Inflammatory macrophage (primary cell): Measurements from ENCODE around the gene RPS21.

Source experiments
- DNase-seq, 2 donors: peaks; one replicate each; pipeline ENCODE4 v3.0.0-alpha.2; 2020 to 2022

Gene RPS21

GRCh38 chr20:62354031-62354808 is 32.7 kb upstream of the RPS21 start:
- DNase-seq, result no peak

- no peak for DNase-seq
Observed at GRCh38 chr20:62354811-62355341, 32.0 kb upstream of the RPS21 start.

GRCh38 chr20:62355516-62355877 is 31.4 kb upstream of the RPS21 start:
- DNase-seq, result no peak

- no peak for DNase-seq
Observed at GRCh38 chr20:62355878-62356588, 30.9 kb upstream of the RPS21 start.

- DNase-seq, result no peak
Observed at GRCh38 chr20:62356589-62357186, 30.2 kb upstream of the RPS21 start.

GRCh38 chr20:62357187-62357667 is 29.7 kb upstream of the RPS21 start:
- DNase-seq, result no peak

GRCh38 chr20:62357681-62358080 is 29.2 kb upstream of the RPS21 start:
- no peak for DNase-seq

GRCh38 chr20:62358171-62359042 is 28.5 kb upstream of the RPS21 start:
- DNase-seq, result no peak

GRCh38 chr20:62359043-62359490 is 27.8 kb upstream of the RPS21 start:
- no peak for DNase-seq

- no peak for DNase-seq
Observed at GRCh38 chr20:62359491-62360121, 27.3 kb upstream of the RPS21 start.

- DNase-seq, result no peak
Observed at GRCh38 chr20:62360854-62361798, 25.8 kb upstream of the RPS21 start.

- DNase-seq, result no peak
Observed at GRCh38 chr20:62361799-62362589, 24.9 kb upstream of the RPS21 start.

GRCh38 chr20:62362590-62362940 is 24.3 kb upstream of the RPS21 start:
- no peak for DNase-seq

GRCh38 chr20:62362991-62363919 is 23.6 kb upstream of the RPS21 start:
- DNase-seq, result no peak

- no peak for DNase-seq
Observed at GRCh38 chr20:62363920-62364851, 22.7 kb upstream of the RPS21 start.

GRCh38 chr20:62364911-62365736 is 21.8 kb upstream of the RPS21 start:
- no peak for DNase-seq
